WTC11 (cell line): Measurements from ENCODE around the gene OPALIN.

Experiments used
- ATF1 ChIP-seq: sonication (generic); formaldehyde crosslinking; IDR thresholded peaks from 2 replicates; pipeline ENCODE4 v1.8.1; 2023; ENCODE audit warnings: mild to moderate bottlenecking, moderate library complexity, missing genetic modification reagents
- MYBL2 ChIP-seq: sonication (generic); formaldehyde crosslinking; IDR thresholded peaks from 2 replicates; pipeline ENCODE4 v1.8.1; 2023; ENCODE audit warnings: mild to moderate bottlenecking, moderate library complexity, missing genetic modification reagents
- NR2C2 ChIP-seq: sonication (generic); formaldehyde crosslinking; IDR thresholded peaks from 2 replicates; pipeline ENCODE4 v1.8.0; 2022; ENCODE audit warnings: mild to moderate bottlenecking, missing genetic modification reagents
- SP1 ChIP-seq: sonication (generic); formaldehyde crosslinking; conservative IDR thresholded peaks from 2 replicates; pipeline ENCODE4 v1.8.1; 2022; ENCODE audit warnings: missing genetic modification reagents
- ZNF423 ChIP-seq: fragments of 250-450 bp; sonication (Bioruptor Pico); IDR thresholded peaks from 2 replicates; pipeline ENCODE4 v2.1.2; 2022; ENCODE audit warnings: mild to moderate bottlenecking, moderate library complexity
- TF ChIP-seq, protein P1 (sequence below): sonication (generic); formaldehyde crosslinking; IDR thresholded peaks from 2 replicates; pipeline ENCODE4 v1.8.1; 2022; ENCODE audit warnings: mild to moderate bottlenecking, moderate library complexity, missing genetic modification reagents
- TF ChIP-seq, protein P2 (sequence below): fragments of 200-600 bp; IDR thresholded peaks from 2 replicates; pipeline ENCODE4 v1.8.0; 2022; ENCODE audit warnings: antibody characterized with exemption
- TF ChIP-seq, protein P3 (sequence below): sonication (generic); formaldehyde crosslinking; IDR thresholded peaks from 2 replicates; pipeline ENCODE4 v1.8.1; 2023; ENCODE audit warnings: mild to moderate bottlenecking, missing genetic modification reagents, moderate library complexity
- TF ChIP-seq, protein P4 (sequence below): sonication (generic); formaldehyde crosslinking; IDR thresholded peaks from 2 replicates; pipeline ENCODE4 v1.8.0; 2023; ENCODE audit warnings: missing genetic modification reagents, mild to moderate bottlenecking, borderline replicate concordance
- TF ChIP-seq, protein P5 (sequence below): sonication (generic); formaldehyde crosslinking; IDR thresholded peaks from 2 replicates; pipeline ENCODE4 v1.8.0; 2022; ENCODE audit warnings: mild to moderate bottlenecking, missing genetic modification reagents
- TF ChIP-seq, protein P6 (sequence below): sonication (generic); formaldehyde crosslinking; IDR thresholded peaks from 2 replicates; pipeline ENCODE4 v1.8.1; 2022; ENCODE audit warnings: low read depth, missing genetic modification reagents, borderline replicate concordance
- TF ChIP-seq, protein P7 (sequence below): fragments of 250-450 bp; sonication (Bioruptor Pico); IDR thresholded peaks from 2 replicates; pipeline ENCODE4 v1.8.0; 2021; ENCODE audit warnings: mild to moderate bottlenecking
- TF ChIP-seq, protein P8 (sequence below): sonication (generic); formaldehyde crosslinking; IDR thresholded peaks from 2 replicates; pipeline ENCODE4 v1.8.0; 2023; ENCODE audit warnings: missing genetic modification reagents
- TF ChIP-seq, protein P9 (sequence below): sonication (generic); formaldehyde crosslinking; IDR thresholded peaks from 2 replicates; pipeline ENCODE4 v1.8.1; 2023; ENCODE audit warnings: mild to moderate bottlenecking, missing genetic modification reagents

DNA sequence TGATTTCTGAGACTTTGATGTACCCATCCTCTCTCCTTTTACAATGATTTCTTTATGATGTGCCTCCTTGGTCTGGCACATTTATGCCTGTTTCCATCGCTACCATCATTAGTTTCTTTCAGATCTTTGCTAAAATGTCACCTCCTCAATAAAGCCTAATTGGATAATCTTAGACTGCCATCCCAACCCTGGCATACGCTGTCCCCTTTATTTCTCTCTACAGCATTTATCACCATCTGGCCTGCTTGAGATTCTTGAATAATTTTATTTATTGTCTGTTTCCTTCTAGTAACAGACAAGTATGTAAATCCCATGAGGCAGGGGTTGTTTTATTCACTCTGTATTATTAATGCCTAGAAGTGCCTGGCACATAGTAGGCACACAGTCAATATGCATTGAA is 61.3 kb downstream of the OPALIN start:
- TF ChIP-seq, protein P1, sequence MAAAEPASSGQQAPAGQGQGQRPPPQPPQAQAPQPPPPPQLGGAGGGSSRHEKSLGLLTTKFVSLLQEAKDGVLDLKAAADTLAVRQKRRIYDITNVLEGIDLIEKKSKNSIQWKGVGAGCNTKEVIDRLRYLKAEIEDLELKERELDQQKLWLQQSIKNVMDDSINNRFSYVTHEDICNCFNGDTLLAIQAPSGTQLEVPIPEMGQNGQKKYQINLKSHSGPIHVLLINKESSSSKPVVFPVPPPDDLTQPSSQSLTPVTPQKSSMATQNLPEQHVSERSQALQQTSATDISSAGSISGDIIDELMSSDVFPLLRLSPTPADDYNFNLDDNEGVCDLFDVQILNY (CRISPR knock-in tag), result no peak
- TF ChIP-seq, protein P2, sequence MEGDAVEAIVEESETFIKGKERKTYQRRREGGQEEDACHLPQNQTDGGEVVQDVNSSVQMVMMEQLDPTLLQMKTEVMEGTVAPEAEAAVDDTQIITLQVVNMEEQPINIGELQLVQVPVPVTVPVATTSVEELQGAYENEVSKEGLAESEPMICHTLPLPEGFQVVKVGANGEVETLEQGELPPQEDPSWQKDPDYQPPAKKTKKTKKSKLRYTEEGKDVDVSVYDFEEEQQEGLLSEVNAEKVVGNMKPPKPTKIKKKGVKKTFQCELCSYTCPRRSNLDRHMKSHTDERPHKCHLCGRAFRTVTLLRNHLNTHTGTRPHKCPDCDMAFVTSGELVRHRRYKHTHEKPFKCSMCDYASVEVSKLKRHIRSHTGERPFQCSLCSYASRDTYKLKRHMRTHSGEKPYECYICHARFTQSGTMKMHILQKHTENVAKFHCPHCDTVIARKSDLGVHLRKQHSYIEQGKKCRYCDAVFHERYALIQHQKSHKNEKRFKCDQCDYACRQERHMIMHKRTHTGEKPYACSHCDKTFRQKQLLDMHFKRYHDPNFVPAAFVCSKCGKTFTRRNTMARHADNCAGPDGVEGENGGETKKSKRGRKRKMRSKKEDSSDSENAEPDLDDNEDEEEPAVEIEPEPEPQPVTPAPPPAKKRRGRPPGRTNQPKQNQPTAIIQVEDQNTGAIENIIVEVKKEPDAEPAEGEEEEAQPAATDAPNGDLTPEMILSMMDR, result no peak
- no peak for TF ChIP-seq ATF1
- no peak for TF ChIP-seq MYBL2 (CRISPR knock-in tag)
- TF ChIP-seq, protein P3, sequence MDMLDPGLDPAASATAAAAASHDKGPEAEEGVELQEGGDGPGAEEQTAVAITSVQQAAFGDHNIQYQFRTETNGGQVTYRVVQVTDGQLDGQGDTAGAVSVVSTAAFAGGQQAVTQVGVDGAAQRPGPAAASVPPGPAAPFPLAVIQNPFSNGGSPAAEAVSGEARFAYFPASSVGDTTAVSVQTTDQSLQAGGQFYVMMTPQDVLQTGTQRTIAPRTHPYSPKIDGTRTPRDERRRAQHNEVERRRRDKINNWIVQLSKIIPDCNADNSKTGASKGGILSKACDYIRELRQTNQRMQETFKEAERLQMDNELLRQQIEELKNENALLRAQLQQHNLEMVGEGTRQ (CRISPR knock-in tag), result no peak
- TF ChIP-seq, protein P4, sequence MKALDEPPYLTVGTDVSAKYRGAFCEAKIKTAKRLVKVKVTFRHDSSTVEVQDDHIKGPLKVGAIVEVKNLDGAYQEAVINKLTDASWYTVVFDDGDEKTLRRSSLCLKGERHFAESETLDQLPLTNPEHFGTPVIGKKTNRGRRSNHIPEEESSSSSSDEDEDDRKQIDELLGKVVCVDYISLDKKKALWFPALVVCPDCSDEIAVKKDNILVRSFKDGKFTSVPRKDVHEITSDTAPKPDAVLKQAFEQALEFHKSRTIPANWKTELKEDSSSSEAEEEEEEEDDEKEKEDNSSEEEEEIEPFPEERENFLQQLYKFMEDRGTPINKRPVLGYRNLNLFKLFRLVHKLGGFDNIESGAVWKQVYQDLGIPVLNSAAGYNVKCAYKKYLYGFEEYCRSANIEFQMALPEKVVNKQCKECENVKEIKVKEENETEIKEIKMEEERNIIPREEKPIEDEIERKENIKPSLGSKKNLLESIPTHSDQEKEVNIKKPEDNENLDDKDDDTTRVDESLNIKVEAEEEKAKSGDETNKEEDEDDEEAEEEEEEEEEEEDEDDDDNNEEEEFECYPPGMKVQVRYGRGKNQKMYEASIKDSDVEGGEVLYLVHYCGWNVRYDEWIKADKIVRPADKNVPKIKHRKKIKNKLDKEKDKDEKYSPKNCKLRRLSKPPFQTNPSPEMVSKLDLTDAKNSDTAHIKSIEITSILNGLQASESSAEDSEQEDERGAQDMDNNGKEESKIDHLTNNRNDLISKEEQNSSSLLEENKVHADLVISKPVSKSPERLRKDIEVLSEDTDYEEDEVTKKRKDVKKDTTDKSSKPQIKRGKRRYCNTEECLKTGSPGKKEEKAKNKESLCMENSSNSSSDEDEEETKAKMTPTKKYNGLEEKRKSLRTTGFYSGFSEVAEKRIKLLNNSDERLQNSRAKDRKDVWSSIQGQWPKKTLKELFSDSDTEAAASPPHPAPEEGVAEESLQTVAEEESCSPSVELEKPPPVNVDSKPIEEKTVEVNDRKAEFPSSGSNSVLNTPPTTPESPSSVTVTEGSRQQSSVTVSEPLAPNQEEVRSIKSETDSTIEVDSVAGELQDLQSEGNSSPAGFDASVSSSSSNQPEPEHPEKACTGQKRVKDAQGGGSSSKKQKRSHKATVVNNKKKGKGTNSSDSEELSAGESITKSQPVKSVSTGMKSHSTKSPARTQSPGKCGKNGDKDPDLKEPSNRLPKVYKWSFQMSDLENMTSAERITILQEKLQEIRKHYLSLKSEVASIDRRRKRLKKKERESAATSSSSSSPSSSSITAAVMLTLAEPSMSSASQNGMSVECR (CRISPR knock-in tag), result no peak
- no peak for TF ChIP-seq NR2C2 (CRISPR knock-in tag)
- TF ChIP-seq, protein P5, sequence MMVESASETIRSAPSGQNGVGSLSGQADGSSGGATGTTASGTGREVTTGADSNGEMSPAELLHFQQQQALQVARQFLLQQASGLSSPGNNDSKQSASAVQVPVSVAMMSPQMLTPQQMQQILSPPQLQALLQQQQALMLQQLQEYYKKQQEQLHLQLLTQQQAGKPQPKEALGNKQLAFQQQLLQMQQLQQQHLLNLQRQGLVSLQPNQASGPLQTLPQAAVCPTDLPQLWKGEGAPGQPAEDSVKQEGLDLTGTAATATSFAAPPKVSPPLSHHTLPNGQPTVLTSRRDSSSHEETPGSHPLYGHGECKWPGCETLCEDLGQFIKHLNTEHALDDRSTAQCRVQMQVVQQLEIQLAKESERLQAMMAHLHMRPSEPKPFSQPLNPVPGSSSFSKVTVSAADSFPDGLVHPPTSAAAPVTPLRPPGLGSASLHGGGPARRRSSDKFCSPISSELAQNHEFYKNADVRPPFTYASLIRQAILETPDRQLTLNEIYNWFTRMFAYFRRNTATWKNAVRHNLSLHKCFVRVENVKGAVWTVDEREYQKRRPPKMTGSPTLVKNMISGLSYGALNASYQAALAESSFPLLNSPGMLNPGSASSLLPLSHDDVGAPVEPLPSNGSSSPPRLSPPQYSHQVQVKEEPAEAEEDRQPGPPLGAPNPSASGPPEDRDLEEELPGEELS, result no peak
- no peak for TF ChIP-seq SP1
- TF ChIP-seq, protein P6, sequence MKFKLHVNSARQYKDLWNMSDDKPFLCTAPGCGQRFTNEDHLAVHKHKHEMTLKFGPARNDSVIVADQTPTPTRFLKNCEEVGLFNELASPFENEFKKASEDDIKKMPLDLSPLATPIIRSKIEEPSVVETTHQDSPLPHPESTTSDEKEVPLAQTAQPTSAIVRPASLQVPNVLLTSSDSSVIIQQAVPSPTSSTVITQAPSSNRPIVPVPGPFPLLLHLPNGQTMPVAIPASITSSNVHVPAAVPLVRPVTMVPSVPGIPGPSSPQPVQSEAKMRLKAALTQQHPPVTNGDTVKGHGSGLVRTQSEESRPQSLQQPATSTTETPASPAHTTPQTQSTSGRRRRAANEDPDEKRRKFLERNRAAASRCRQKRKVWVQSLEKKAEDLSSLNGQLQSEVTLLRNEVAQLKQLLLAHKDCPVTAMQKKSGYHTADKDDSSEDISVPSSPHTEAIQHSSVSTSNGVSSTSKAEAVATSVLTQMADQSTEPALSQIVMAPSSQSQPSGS (CRISPR knock-in tag), result no peak
- TF ChIP-seq, protein P7, sequence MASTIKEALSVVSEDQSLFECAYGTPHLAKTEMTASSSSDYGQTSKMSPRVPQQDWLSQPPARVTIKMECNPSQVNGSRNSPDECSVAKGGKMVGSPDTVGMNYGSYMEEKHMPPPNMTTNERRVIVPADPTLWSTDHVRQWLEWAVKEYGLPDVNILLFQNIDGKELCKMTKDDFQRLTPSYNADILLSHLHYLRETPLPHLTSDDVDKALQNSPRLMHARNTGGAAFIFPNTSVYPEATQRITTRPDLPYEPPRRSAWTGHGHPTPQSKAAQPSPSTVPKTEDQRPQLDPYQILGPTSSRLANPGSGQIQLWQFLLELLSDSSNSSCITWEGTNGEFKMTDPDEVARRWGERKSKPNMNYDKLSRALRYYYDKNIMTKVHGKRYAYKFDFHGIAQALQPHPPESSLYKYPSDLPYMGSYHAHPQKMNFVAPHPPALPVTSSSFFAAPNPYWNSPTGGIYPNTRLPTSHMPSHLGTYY (CRISPR knock-in tag), result no peak
- TF ChIP-seq ZNF423 (CRISPR knock-in tag), result no peak
- TF ChIP-seq, protein P8, sequence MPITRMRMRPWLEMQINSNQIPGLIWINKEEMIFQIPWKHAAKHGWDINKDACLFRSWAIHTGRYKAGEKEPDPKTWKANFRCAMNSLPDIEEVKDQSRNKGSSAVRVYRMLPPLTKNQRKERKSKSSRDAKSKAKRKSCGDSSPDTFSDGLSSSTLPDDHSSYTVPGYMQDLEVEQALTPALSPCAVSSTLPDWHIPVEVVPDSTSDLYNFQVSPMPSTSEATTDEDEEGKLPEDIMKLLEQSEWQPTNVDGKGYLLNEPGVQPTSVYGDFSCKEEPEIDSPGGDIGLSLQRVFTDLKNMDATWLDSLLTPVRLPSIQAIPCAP (CRISPR knock-in tag), result no peak
- TF ChIP-seq, protein P9, sequence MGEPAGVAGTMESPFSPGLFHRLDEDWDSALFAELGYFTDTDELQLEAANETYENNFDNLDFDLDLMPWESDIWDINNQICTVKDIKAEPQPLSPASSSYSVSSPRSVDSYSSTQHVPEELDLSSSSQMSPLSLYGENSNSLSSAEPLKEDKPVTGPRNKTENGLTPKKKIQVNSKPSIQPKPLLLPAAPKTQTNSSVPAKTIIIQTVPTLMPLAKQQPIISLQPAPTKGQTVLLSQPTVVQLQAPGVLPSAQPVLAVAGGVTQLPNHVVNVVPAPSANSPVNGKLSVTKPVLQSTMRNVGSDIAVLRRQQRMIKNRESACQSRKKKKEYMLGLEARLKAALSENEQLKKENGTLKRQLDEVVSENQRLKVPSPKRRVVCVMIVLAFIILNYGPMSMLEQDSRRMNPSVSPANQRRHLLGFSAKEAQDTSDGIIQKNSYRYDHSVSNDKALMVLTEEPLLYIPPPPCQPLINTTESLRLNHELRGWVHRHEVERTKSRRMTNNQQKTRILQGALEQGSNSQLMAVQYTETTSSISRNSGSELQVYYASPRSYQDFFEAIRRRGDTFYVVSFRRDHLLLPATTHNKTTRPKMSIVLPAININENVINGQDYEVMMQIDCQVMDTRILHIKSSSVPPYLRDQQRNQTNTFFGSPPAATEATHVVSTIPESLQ (CRISPR knock-in tag), result no peak
